HepG2 (cell line): ENCODE data around the gene FOXD3. TPM values are rescaled to one million over a fixed set of nuclear protein-coding genes. Genes with fewer than 3 reads are reported as not detected.
"Not testable (repeated sequence)": the region's sequence is repeated elsewhere in the genome, so short reads cannot be mapped to it uniquely, and the experiment has no call there.

ENCODE experiments used
- ATAC-seq: fragments of 200-7000 bp; cut with Tn5 transposase; 3 replicates; pipeline ENCODE4 v1.9.1; 2020; ENCODE audit warnings: mild to moderate bottlenecking, moderate library complexity
- BruUV-seq: library from RNA; stranded (reverse); fragments of 400-500 nt; replicated peaks from 2 replicates; lab custom pipeline; 2021; lab: Mats Ljungman, UMichigan
- CTCF ChIA-PET: fragments of 300-600 bp; formaldehyde crosslinking; extraction: SDS; loops from one replicate; lab custom pipeline; 2021; ENCODE audit warnings: low total read pairs, inconsistent platforms, low intra/inter-chr PET ratio; lab: Yijun Ruan, JAX
- POLR2A ChIA-PET: fragments of 350-600 bp; sonication (Branson Sonifier 250); formaldehyde crosslinking; loops from one replicate; lab custom pipeline; 2020; ENCODE audit warnings: antibody characterized with exemption, inconsistent platforms; lab: Yijun Ruan, JAX
- DNase-seq: peaks from one replicate; pipeline ENCODE4 v3.0.0-alpha.2; 2015; ENCODE audit warnings: low spot score
- FAIRE-seq: peaks from 3 replicates; lab custom pipeline; 2011; peaks lifted over from hg19 to GRCh38; lab: Jason Lieb, UNC
- H2AFZ ChIP-seq: one replicate; pipeline ENCODE4 v1.6.1; 2011; ENCODE audit warnings: low read length, inconsistent platforms
- H3K27ac ChIP-seq: fragments of 300-600 bp; 3 replicates; pipeline ENCODE4 v1.8.0; 2011; ENCODE audit warnings: mixed run types, mild to moderate bottlenecking, mixed read lengths, low read length, inconsistent platforms; ENCODE audit not compliant: insufficient read depth; ENCODE audit errors: extremely low read length
- H3K27me3 ChIP-seq, 2 experiments: fragments of 200-600 bp in 1 of 2; 2 replicates in 1 of 2; 3 replicates in 1 of 2; pipeline versions ENCODE4 v1.6.0 to v1.8.0; 2011; ENCODE audit warnings: low read length in 2 of 2, mild to moderate bottlenecking in 2 of 2, moderate library complexity in 2 of 2, inconsistent platforms in 1 of 2; ENCODE audit not compliant: insufficient read depth in 2 of 2, control insufficient read depth in 1 of 2
- H3K36me3 ChIP-seq, 2 experiments: fragments of 200-600 bp in 1 of 2; replicated peaks in 1 of 2; 2 replicates in 1 of 2; 3 replicates in 1 of 2; pipeline versions ENCODE4 v1.5.1 to v1.8.0; 2011; ENCODE audit warnings: low read length in 2 of 2, inconsistent platforms in 1 of 2; ENCODE audit not compliant: insufficient read depth in 2 of 2, control insufficient read depth in 1 of 2
- H3K4me1 ChIP-seq: 2 replicates; pipeline ENCODE4 v1.5.1; 2012; ENCODE audit warnings: low read length, inconsistent platforms; ENCODE audit not compliant: insufficient read depth
- H3K4me2 ChIP-seq: 2 replicates; pipeline ENCODE4 v1.6.0; 2011; ENCODE audit warnings: low read depth, low read length, inconsistent platforms
- H3K4me3 ChIP-seq, 3 experiments: fragments of 200-600 bp in 1 of 3; sonication (generic), shearing (Covaris generic) in 1 of 3; replicated peaks in 1 of 3; 2 replicates each; pipeline ENCODE4 v1.5.1; 2011 to 2016; ENCODE audit warnings: low read length in 3 of 3, inconsistent platforms in 2 of 3, low read depth in 2 of 3, mild to moderate bottlenecking in 2 of 3, control low read depth in 1 of 3, mixed read lengths in 1 of 3; ENCODE audit not compliant: insufficient read depth in 1 of 3
- H3K79me2 ChIP-seq: one replicate; pipeline ENCODE4 v1.6.1; 2011; ENCODE audit warnings: low read length, inconsistent platforms; ENCODE audit not compliant: insufficient read depth
- H3K9ac ChIP-seq: 2 replicates; pipeline ENCODE4 v1.6.0; 2011; ENCODE audit warnings: mild to moderate bottlenecking, low read depth, low read length, inconsistent platforms; ENCODE audit not compliant: insufficient read depth
- H3K9me3 ChIP-seq: 2 replicates; pipeline ENCODE4 v1.5.1; 2012; ENCODE audit warnings: mild to moderate bottlenecking, low read length
- H4K20me1 ChIP-seq: 2 replicates; pipeline ENCODE4 v1.6.0; 2011; ENCODE audit warnings: inconsistent platforms, mild to moderate bottlenecking, low read length, moderate library complexity; ENCODE audit not compliant: insufficient read depth
- CREB3 ChIP-seq: sonication (generic); formaldehyde crosslinking; IDR thresholded peaks from 2 replicates; pipeline ENCODE4 v1.5.0; 2020; ENCODE audit warnings: missing genetic modification reagents
- HNRNPL ChIP-seq: fragments of 200-400 bp; formaldehyde crosslinking; IDR thresholded peaks from 2 replicates; pipeline ENCODE4 v1.6.1; 2017; ENCODE audit warnings: mild to moderate bottlenecking, low read depth, low read length
- JUNB ChIP-seq: sonication (generic); formaldehyde crosslinking; IDR thresholded peaks from 2 replicates; pipeline ENCODE4 v1.8.0; 2022; ENCODE audit warnings: missing genetic modification reagents, mild to moderate bottlenecking, borderline replicate concordance
- KLF16 ChIP-seq, 2 experiments: sonication (generic) in 1 of 2; formaldehyde crosslinking in 1 of 2; IDR thresholded peaks; 2 replicates each; pipeline versions ENCODE4 v1.6.1 to v1.8.0; 2016 to 2023; ENCODE audit warnings: missing genetic modification reagents in 2 of 2, missing compliant biosample characterization in 1 of 2
- MLLT10 ChIP-seq: sonication (generic); formaldehyde crosslinking; IDR thresholded peaks from 2 replicates; pipeline ENCODE4 v1.4.0; 2020; ENCODE audit warnings: missing genetic modification reagents
- SOX5 ChIP-seq: IDR thresholded peaks from 2 replicates; pipeline ENCODE4 v1.6.1; 2016; ENCODE audit warnings: borderline replicate concordance
- TAF15 ChIP-seq: fragments of 200-400 bp; formaldehyde crosslinking; IDR thresholded peaks from one replicate; pipeline ENCODE4 v1.6.1; 2018; ENCODE audit warnings: mild to moderate bottlenecking, low read depth, low read length; ENCODE audit not compliant: poor library complexity, severe bottlenecking
- TCF7 ChIP-seq: sonication (generic); IDR thresholded peaks from 2 replicates; pipeline ENCODE4 v1.6.1; 2016; ENCODE audit warnings: antibody characterized with exemption, low read depth
- ZNF576 ChIP-seq: sonication (generic); formaldehyde crosslinking; IDR thresholded peaks from 2 replicates; pipeline ENCODE4 v1.4.0; 2020; ENCODE audit warnings: mild to moderate bottlenecking, missing genetic modification reagents
- WGBS: methylation state at CpG from one replicate; pipeline ENCODE4 v1.1.6; 2017; ENCODE audit warnings: low lambda C conversion rate; 5-methylcytosine and 5-hydroxymethylcytosine counted together
- in situ Hi-C: cut with HindIII; loops from 2 replicates; pipeline ENCODE4 v1.10.0; 2017; ENCODE audit warnings: low pct_unique_long_range_greater_than_20kb; ENCODE audit not compliant: extremely low pct_ligation_motif_present
- intact Hi-C: fragments of 100-400 bp; cut with micrococcal nuclease; formaldehyde crosslinking; loops from one replicate; pipeline ENCODE4 v1.10.0; 2022; ENCODE audit not compliant: unreplicated experiment
- polyA plus RNA-seq, 8 experiments: library from polyadenylated mRNA; depleted of rRNA in 3 of 8; stranded (reverse) in 7 of 8; unstranded in 1 of 8; fragments of >200 nt; fragmentation: Illumina TruSeq in 4 of 8; extraction: Trizol in 4 of 8; gene quantifications; 2 replicates each; pipeline versions ENCODE4 v1.2.1 to v1.2.3, GENCODE V29; 2011 to 2016; ENCODE audit warnings: low read depth in 4 of 8, missing spikeins in 1 of 8, mixed read lengths in 1 of 8; ENCODE audit not compliant: insufficient read depth in 1 of 8
- total RNA-seq, 5 experiments: library from RNA; depleted of rRNA; stranded (reverse); fragments of >200 nt; fragmentation: Illumina TruSeq; extraction: Trizol; gene quantifications; 2 replicates each; pipeline ENCODE4 v1.2.3, GENCODE V29; 2016; ENCODE audit warnings: low read depth in 1 of 5

FOXD3 gene
- total and polyA plus RNA-seq, 2 of the 13 experiments (the other 11 are each of a cell fraction or from before 2014, with no cell fraction given) = not detected

DNA sequence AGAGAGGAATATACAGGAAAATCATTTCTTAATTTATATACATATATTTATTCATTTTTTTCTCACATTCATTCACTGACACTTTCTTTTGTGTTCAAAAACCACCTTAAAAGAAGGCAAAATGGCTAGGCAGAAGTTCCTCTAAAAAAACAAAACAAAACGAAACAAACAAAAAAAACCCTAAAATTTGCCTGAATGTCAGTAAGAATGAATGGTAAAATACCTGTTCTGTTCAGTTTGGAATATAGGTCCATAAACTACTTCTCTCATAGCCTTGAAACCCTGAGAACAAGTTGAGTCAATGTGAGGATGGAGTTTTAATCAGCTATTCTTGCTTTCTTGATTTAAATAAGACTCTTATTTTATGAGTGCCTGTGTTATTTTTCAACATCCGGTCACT lies 30.4 kb downstream of the FOXD3 start:
- Histone ChIP-seq H3K4me2 (no peak overlapping the region), H2AFZ (no peak overlapping the region), H3K4me1 (no peaks in the 10 kb centered on the region), H3K79me2 (no peaks in the 10 kb centered on the region), H3K36me3 (no peaks in the 10 kb centered on the region), H3K9ac (no peak overlapping the region), H3K4me3 (no peak overlapping the region), H3K27me3 (peaks cover 0 to 3% of the 10 kb centered on the region in 2 experiments; a peak in 1 of 5 replicates), H3K27ac (no peak overlapping the region), H4K20me1 (no peaks in the 10 kb centered on the region), H3K9me3 (no peaks in the 10 kb centered on the region)
- in situ Hi-C loops = no loop called here
- no TSS peak for BruUV-seq
- FAIRE-seq = no peak
- ChIA-PET CTCF (no interaction called here), POLR2A (no interaction called here)
- 2% methylated on average over 2 of the region's 2 CpGs for WGBS
- DNase-seq = no peak
- ATAC-seq = no peak
- intact Hi-C loops = no loop called here
- no peak for TF ChIP-seq KLF16 (CRISPR knock-in tag; IDR thresholded peaks at IDR 0.05)
- TF ChIP-seq ZNF576 (CRISPR knock-in tag) = no peak
- no peak for TF ChIP-seq TCF7
- TF ChIP-seq CREB3 = no peak
- no peak for TF ChIP-seq MLLT10 (CRISPR knock-in tag)
- no peak for TF ChIP-seq TAF15
- TF ChIP-seq SOX5 (CRISPR knock-in tag) = no peak
- no peak for TF ChIP-seq HNRNPL
- no peak for TF ChIP-seq JUNB (CRISPR knock-in tag)

GRCh38 chr1:63356234-63356633 lies 33.9 kb downstream of the FOXD3 start:
- FAIRE-seq, H3K9me3 ChIP-seq, H3K27me3 ChIP-seq, H3K4me1 ChIP-seq, H3K27ac ChIP-seq, H3K4me3 ChIP-seq, in situ Hi-C loops, H4K20me1 ChIP-seq, intact Hi-C loops, H3K9ac ChIP-seq, ATAC-seq, CTCF ChIA-PET, BruUV-seq, H3K36me3 ChIP-seq, POLR2A ChIA-PET, H3K4me2 ChIP-seq, DNase-seq, H3K79me2 ChIP-seq, H2AFZ ChIP-seq: not testable (repeated sequence)
- WGBS = 37% methylated on average over 2 of the region's 2 CpGs
